Measurements from ENCODE around the gene CD59. TPM values are rescaled to one million over a fixed set of nuclear protein-coding genes. Genes with fewer than 3 reads are reported as not detected.

The CD59 gene
- total RNA-seq, 4 donors from 2014 or later, result 321 to 413 (median 356) TPM

DNA sequence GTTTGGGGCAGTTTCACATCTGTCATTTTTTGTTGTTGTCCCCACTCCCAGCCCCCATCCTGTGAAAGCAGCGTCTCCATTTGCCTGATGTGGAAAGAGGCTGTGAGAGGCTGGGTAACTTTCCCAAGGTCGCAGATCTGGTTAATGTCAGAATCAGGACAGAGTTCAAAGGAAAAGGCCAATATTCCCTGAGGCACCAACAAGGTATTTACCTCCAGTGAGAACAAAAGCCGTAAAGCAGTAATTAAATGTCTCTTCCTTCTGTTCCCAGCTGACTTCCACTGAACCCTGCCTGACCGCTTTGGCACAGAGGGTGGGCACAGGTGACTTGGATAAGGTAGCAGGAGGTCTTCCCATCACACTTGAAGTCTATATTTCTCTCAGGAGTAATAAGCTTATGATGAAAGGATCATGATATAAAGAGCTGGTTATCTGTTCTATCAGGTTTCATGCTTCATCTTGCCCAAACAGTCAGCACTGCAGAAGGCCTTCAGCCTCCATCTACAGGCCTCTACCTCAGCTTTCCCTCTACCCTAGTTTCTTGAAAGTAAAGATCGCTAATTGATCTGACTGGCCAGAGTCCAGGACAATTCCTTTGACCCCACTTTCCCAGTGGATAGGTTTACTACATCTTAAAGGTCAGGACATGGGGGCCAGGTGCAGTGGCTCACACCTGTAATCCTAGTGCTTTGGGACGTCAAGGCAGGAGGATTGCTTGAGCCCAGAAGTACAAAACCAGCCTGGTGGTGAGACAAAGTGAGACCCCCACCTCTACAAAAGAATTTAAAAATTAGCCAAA lies 45.0 kb downstream of the CD59 start:
- TF ChIP-seq, protein P1, sequence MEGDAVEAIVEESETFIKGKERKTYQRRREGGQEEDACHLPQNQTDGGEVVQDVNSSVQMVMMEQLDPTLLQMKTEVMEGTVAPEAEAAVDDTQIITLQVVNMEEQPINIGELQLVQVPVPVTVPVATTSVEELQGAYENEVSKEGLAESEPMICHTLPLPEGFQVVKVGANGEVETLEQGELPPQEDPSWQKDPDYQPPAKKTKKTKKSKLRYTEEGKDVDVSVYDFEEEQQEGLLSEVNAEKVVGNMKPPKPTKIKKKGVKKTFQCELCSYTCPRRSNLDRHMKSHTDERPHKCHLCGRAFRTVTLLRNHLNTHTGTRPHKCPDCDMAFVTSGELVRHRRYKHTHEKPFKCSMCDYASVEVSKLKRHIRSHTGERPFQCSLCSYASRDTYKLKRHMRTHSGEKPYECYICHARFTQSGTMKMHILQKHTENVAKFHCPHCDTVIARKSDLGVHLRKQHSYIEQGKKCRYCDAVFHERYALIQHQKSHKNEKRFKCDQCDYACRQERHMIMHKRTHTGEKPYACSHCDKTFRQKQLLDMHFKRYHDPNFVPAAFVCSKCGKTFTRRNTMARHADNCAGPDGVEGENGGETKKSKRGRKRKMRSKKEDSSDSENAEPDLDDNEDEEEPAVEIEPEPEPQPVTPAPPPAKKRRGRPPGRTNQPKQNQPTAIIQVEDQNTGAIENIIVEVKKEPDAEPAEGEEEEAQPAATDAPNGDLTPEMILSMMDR (IDR thresholded peaks at IDR 0.05; ENCODE audit: low read depth), result no peak

DNA sequence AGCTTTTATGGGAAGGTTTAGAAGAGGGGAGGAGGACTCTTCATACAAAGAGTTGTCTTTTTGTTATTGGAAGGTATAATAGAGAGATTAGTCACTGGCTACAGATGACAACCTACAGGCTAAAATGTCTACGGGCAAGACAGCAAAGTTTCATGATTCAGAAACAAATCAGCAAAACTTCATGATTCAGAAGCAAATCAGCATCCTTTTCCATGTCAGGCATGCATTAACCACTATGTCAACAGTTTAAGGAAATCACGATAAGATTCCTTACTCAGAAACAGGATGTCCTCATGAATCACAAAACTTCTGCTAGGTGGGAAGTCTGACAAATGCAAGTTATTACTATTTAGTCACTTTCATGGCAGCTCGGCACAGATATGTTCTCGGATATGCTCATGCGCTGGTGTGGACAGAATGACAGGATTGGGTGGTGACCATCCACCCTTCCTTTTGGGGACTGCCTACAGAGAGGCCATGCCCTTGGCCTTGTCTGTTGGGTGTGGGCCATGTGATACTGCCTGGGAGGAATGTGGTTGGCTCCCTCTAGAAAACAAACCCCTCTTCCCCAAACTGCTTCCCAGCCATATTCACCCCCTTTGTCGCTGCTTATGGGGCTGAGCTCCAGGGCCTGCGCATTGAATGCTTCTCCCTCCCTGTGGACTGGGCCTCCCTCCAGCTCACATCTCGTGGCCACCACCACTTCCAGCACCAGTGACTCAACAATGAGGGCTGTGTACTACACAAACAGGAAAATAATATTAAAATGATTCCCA lies 45.7 kb downstream of the CD59 start:
- TF ChIP-seq, protein P1 (IDR thresholded peaks at IDR 0.05; ENCODE audit: low read depth), result no peak

DNA sequence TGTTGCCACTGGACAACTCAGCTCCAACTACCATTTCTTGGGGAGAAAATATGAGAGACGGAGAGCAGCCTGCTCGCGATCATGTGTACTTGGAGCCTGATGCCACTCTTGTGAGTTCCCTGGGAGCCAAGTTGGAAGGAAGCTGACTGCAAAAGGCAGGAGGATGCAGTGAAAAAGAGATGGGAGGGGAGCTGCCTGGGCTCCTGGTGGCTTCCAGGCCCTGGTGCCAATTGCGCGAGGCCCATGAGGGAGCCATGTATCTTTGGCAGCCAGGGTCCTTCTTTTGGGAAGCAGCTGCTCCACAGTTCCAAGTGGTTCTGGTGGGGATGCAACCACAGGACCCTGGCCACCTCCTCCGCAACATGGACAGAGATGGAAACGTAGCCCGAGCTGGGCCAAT lies 46.7 kb downstream of the CD59 start:
- TF ChIP-seq, protein P1 (IDR thresholded peaks at IDR 0.05; ENCODE audit: low read depth), result no peak

DNA sequence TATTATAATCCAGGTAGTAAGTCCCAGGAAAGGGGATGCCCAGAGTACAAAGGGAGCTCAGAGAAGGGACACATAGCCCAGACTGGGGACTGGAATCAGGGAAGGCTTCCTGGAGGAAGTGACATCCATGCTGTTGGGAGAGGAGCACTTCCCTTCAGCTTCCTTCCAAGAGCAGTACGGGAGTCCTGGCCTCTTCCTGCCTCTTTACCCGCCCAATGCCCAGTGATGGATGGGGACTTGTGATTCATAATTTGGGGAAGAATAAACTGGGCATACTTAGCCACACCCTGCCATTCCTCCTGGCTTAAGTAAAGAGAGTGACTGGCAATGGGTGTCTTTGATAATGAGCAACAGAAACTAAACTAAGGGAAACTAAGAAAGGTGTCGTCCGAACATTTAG lies 47.1 kb downstream of the CD59 start:
- TF ChIP-seq, protein P1 (IDR thresholded peaks at IDR 0.05; ENCODE audit: low read depth), result no peak

DNA sequence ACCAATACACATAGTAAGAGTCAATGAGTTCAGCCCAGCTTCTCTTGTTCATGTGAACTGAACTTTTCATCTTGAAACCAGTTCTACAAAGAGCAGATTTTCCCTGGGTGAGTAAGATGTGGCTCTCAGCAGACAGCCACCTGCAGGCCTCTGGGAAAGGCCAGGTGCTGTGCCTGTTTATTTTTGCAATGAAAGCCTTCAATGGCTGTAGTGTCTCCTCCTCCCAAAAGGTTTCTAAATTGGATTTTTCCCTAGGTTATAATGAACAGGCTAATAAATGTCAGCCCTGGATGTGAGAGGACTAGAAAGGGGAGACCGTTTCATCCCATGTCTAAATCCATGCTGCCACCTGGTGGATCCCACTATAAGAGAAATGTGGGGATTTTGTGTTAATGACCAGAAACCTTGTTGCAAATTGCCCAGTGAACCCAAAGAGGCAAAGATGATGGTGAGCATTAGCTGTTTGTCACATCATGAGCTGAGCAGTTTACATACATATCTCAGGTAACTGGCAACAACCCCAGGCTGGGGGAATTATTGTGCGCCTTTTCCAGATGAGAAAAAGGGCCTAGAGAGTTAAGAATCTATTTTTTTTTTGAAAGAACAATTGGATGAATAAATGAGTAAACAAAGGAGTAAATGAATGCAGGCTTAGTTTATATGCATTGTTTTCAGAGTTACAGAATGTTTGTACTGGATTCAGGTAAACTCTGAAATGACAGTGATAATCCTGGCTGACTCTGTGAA lies 48.3 kb downstream of the CD59 start:
- TF ChIP-seq, protein P1 (IDR thresholded peaks at IDR 0.05; ENCODE audit: low read depth), result no peak

DNA sequence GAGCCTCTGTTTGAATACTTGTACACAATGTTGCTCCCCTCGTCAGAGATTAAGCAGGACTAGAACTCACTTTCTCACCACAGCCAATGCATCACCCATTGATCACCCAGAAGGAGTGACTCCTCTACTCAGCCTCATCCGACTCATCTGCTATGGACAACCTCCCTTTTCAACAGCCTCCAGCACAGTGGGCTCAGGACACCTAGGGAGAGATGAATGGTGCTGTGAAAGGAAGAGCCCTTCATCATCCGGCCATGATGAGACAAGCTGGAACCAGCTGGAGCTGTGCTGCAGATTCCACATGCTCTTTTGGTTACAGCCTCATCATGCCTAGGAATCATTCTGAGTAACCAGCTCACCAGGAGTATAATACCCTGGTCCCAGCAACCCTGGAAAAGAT lies 51.1 kb downstream of the CD59 start:
- TF ChIP-seq, protein P1 (IDR thresholded peaks at IDR 0.05; ENCODE audit: low read depth), result no peak
